Measurements from ENCODE around the gene SFTPD.

DNA sequence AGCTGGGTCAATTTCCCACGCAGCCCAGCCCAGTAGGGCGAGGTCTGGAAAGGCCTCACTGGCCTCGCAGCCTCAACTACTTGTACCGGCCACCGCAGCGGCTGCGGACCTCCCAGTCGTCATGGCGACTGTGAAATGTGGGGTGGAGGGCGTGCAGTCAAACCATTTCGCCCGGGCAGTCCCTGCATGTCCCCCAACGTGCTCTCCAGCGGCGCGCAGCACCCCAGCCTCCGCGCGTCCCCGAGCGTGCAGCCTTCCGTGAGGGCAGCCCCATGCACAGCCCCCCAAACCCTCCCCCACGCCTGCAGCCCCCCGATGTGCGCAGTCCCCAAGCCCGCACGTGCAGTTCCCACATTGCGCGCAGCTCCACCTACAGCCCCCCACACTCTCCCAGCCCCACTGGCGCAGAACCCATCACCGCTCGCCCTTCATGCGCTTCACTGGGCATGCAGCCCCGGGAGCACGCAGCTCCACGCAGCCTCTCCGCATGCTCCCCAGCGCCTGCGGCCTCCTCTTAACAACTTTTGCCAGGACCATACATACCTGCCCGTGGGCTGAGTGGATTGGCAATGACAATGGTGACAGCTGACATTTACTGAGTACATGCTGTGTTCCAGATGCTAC lies 34.5 kb upstream of the SFTPD start:
- TF ChIP-seq, protein P1, sequence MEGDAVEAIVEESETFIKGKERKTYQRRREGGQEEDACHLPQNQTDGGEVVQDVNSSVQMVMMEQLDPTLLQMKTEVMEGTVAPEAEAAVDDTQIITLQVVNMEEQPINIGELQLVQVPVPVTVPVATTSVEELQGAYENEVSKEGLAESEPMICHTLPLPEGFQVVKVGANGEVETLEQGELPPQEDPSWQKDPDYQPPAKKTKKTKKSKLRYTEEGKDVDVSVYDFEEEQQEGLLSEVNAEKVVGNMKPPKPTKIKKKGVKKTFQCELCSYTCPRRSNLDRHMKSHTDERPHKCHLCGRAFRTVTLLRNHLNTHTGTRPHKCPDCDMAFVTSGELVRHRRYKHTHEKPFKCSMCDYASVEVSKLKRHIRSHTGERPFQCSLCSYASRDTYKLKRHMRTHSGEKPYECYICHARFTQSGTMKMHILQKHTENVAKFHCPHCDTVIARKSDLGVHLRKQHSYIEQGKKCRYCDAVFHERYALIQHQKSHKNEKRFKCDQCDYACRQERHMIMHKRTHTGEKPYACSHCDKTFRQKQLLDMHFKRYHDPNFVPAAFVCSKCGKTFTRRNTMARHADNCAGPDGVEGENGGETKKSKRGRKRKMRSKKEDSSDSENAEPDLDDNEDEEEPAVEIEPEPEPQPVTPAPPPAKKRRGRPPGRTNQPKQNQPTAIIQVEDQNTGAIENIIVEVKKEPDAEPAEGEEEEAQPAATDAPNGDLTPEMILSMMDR (IDR thresholded peaks at IDR 0.05) = no peak
- TF ChIP-seq POLR2AphosphoS5 (IDR thresholded peaks at IDR 0.05) = no peak
- no peak for TF ChIP-seq POLR2A (IDR thresholded peaks at IDR 0.05)
